ENCODE data around the gene SGSM1.

DNA sequence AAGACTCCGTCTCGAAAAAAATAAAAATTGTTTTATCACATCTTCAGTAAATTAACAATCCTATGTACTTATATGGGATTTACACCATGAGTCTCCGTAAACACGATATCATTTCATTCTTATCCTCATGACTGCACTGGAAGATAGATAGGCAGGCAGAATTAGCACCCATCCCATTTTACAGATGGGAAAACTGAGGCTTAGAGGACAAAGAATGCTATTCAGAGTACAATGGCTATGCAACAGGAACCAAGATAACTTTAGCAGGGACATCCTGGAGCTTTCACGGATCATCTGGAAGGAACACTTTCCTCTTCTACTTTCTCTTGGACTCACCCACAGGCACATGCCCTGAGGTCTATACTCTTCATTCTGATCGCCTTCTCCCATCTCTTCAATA, 14.6 kb upstream of the SGSM1 start:
- TF ChIP-seq CTCF (IDR thresholded peaks at IDR 0.05; ENCODE audit: low read depth, low read length) (no peak), POLR2A (IDR thresholded peaks at IDR 0.05; ENCODE audit: extremely low read depth, insufficient read length) (no peak), MYC (IDR thresholded peaks at IDR 0.05; ENCODE audit: low read depth, low read length) (no peak)
- TF ChIP-seq, protein P1, sequence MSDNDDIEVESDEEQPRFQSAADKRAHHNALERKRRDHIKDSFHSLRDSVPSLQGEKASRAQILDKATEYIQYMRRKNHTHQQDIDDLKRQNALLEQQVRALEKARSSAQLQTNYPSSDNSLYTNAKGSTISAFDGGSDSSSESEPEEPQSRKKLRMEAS (IDR thresholded peaks at IDR 0.05; ENCODE audit: low read depth, low read length): no peak

Measured in NB4 (cell line).